GM15510 (cell line): ENCODE results near the gene MRPL50.

Experiments
- POLR2A ChIP-seq: IDR thresholded peaks from 3 replicates; pipeline ENCODE4 v1.6.1; 2011; ENCODE audit warnings: borderline replicate concordance; ENCODE audit not compliant: insufficient read length; ENCODE audit errors: extremely low read depth

The MRPL50 gene

GRCh38 chr9:101428909-101429308, 30.5 kb upstream of the MRPL50 start:
- TF ChIP-seq POLR2A: no peak

- TF ChIP-seq POLR2A: no peak
Observed at GRCh38 chr9:101427957-101428655, 29.7 kb upstream of the MRPL50 start.

GRCh38 chr9:101427358-101427757, 28.9 kb upstream of the MRPL50 start:
- TF ChIP-seq POLR2A: no peak

GRCh38 chr9:101421653-101422065, 23.2 kb upstream of the MRPL50 start:
- no peak for TF ChIP-seq POLR2A

- no peak for TF ChIP-seq POLR2A
Observed at GRCh38 chr9:101419863-101420262, 21.4 kb upstream of the MRPL50 start.

- no peak for TF ChIP-seq POLR2A
Observed at GRCh38 chr9:101418518-101419430, 20.4 kb upstream of the MRPL50 start.

GRCh38 chr9:101417977-101418376, 19.6 kb upstream of the MRPL50 start:
- no peak for TF ChIP-seq POLR2A

GRCh38 chr9:101417389-101417788, 19.0 kb upstream of the MRPL50 start:
- no peak for TF ChIP-seq POLR2A

- no peak for TF ChIP-seq POLR2A
Observed at GRCh38 chr9:101415578-101415977, 17.2 kb upstream of the MRPL50 start.

- TF ChIP-seq POLR2A: no peak
Observed at GRCh38 chr9:101414839-101415238, 16.4 kb upstream of the MRPL50 start.

- TF ChIP-seq POLR2A: no peak
Observed at GRCh38 chr9:101409079-101409477, 10.7 kb upstream of the MRPL50 start.

- no peak for TF ChIP-seq POLR2A
Observed at GRCh38 chr9:101408374-101409078, 10.1 kb upstream of the MRPL50 start.

GRCh38 chr9:101403516-101404285, 5.3 kb upstream of the MRPL50 start:
- no peak for TF ChIP-seq POLR2A

- no peak for TF ChIP-seq POLR2A
Observed at GRCh38 chr9:101400120-101400519, 1.7 kb upstream of the MRPL50 start.
